ENCODE data around the gene NPFFR1.

NPFFR1 gene

GRCh38 chr10:70312972-70313371 lies 29.2 kb upstream of the NPFFR1 start:
- Histone ChIP-seq H3K79me1 (ENCODE audit: low read length) (no peaks in the 10 kb centered on the region), H2BK5ac (ENCODE audit: low read depth, low read length, poor library complexity) (no peak overlapping the region), H3K27ac (ENCODE audit: low read depth, low read length) (no peak overlapping the region), H3K23ac (ENCODE audit: low read length) (no peak overlapping the region), H3K4me2 (ENCODE audit: low read length) (no peak overlapping the region), H3K4ac (ENCODE audit: low read depth, low read length) (no peak overlapping the region), H3K9ac (ENCODE audit: low read length) (no peak overlapping the region), H2BK12ac (ENCODE audit: low read length) (no peak overlapping the region), H4K8ac (ENCODE audit: low read depth, low read length) (no peak overlapping the region), H2BK120ac (ENCODE audit: insufficient read depth, low read length, poor library complexity) (no peak overlapping the region), H2AFZ (ENCODE audit: insufficient read depth, low read length, poor library complexity) (no peak overlapping the region), H4K12ac (ENCODE audit: low read depth, low read length) (no peak overlapping the region), H3K27me3 (ENCODE audit: insufficient read depth, low read length) (no peaks in the 10 kb centered on the region), H3K4me3 (ENCODE audit: low read depth, low read length) (no peak overlapping the region), H4K91ac (ENCODE audit: low read depth, low read length) (no peak overlapping the region), H3K79me2 (ENCODE audit: control insufficient read depth, insufficient read depth, low read length, poor library complexity) (no peaks in the 10 kb centered on the region), H2AK5ac (ENCODE audit: low read length) (no peak overlapping the region), H3K9me3 (ENCODE audit: insufficient read depth, low read depth, low read length) (no peaks in the 10 kb centered on the region), H3K36me3 (ENCODE audit: control insufficient read depth in 1 of 2, insufficient read depth in 2 of 2, low read length in 2 of 2) (no peaks in the 10 kb centered on the region), H3K18ac (ENCODE audit: low read length) (no peak overlapping the region), H3K14ac (ENCODE audit: low read length) (no peak overlapping the region), H3K4me1 (ENCODE audit: control insufficient read depth in 1 of 2, insufficient read depth in 2 of 2, low read length in 2 of 2) (no peaks in the 10 kb centered on the region)
- no peak for DNase-seq
- no CpG with 5 or more reads among the region's 4 CpGs for WGBS (ENCODE audit: extremely low coverage, insufficient coverage, insufficient read length)

DNA sequence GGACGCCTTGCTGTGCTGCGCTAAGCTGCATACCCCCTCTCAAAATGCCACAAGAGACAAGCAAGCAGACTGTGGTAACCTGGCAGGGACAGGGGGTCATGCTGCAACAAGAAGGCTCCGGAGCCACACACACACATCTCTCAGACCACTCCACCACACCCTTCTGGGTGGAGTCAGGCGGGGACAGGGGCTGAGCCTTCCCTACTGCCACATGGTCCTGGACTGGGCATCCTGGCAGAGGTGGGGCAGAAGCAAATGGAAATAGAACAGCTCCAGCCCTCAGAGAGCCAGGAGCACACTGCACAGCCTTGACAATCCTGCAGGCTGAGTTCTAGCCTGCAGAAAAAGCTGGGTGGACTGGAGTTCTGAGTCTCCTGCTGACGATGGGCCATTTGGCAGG lies 28.4 kb upstream of the NPFFR1 start:
- Histone ChIP-seq H3K4me3 (ENCODE audit: low read depth, low read length) (no peak overlapping the region), H2BK12ac (ENCODE audit: low read length) (no peak overlapping the region), H3K23ac (ENCODE audit: low read length) (no peak overlapping the region), H2AFZ (ENCODE audit: insufficient read depth, low read length, poor library complexity) (no peak overlapping the region), H4K91ac (ENCODE audit: low read depth, low read length) (no peak overlapping the region), H3K79me1 (ENCODE audit: low read length) (no peaks in the 10 kb centered on the region), H3K36me3 (ENCODE audit: control insufficient read depth in 1 of 2, insufficient read depth in 2 of 2, low read length in 2 of 2) (no peaks in the 10 kb centered on the region), H3K9ac (ENCODE audit: low read length) (no peak overlapping the region), H2BK120ac (ENCODE audit: insufficient read depth, low read length, poor library complexity) (no peak overlapping the region), H3K4ac (ENCODE audit: low read depth, low read length) (no peak overlapping the region), H3K18ac (ENCODE audit: low read length) (no peak overlapping the region), H3K4me1 (ENCODE audit: control insufficient read depth in 1 of 2, insufficient read depth in 2 of 2, low read length in 2 of 2) (no peaks in the 10 kb centered on the region), H3K27ac (ENCODE audit: low read depth, low read length) (no peak overlapping the region), H3K27me3 (ENCODE audit: insufficient read depth, low read length) (no peaks in the 10 kb centered on the region), H2AK5ac (ENCODE audit: low read length) (no peak overlapping the region), H3K79me2 (ENCODE audit: control insufficient read depth, insufficient read depth, low read length, poor library complexity) (no peaks in the 10 kb centered on the region), H2BK5ac (ENCODE audit: low read depth, low read length, poor library complexity) (no peak overlapping the region), H3K14ac (ENCODE audit: low read length) (no peak overlapping the region), H4K12ac (ENCODE audit: low read depth, low read length) (no peak overlapping the region), H4K8ac (ENCODE audit: low read depth, low read length) (no peak overlapping the region), H3K4me2 (ENCODE audit: low read length) (no peak overlapping the region), H3K9me3 (ENCODE audit: insufficient read depth, low read depth, low read length) (no peaks in the 10 kb centered on the region)
- no peak for DNase-seq
- WGBS (ENCODE audit: extremely low coverage, insufficient coverage, insufficient read length): no CpG with 5 or more reads among the region's 5 CpGs

- H3K9ac ChIP-seq (ENCODE audit: low read length): no peak overlapping the region
- no peak for DNase-seq
- no peak overlapping the region for H3K4me2 ChIP-seq (ENCODE audit: low read length)
- H2AFZ ChIP-seq (ENCODE audit: insufficient read depth, low read length, poor library complexity): no peak overlapping the region
- H3K18ac ChIP-seq (ENCODE audit: low read length): no peak overlapping the region
- H3K4me3 ChIP-seq (ENCODE audit: low read depth, low read length): no peak overlapping the region
- H3K27ac ChIP-seq (ENCODE audit: low read depth, low read length): no peak overlapping the region
- H4K91ac ChIP-seq (ENCODE audit: low read depth, low read length): no peak overlapping the region
- no peaks in the 10 kb centered on the region for H3K9me3 ChIP-seq (ENCODE audit: insufficient read depth, low read depth, low read length)
- no peak overlapping the region for H4K8ac ChIP-seq (ENCODE audit: low read depth, low read length)
- H3K36me3 ChIP-seq (ENCODE audit: control insufficient read depth in 1 of 2, insufficient read depth in 2 of 2, low read length in 2 of 2): no peaks in the 10 kb centered on the region
- no peak overlapping the region for H2BK5ac ChIP-seq (ENCODE audit: low read depth, low read length, poor library complexity)
- no peak overlapping the region for H3K14ac ChIP-seq (ENCODE audit: low read length)
- no peaks in the 10 kb centered on the region for H3K27me3 ChIP-seq (ENCODE audit: insufficient read depth, low read length)
- no peaks in the 10 kb centered on the region for H3K4me1 ChIP-seq (ENCODE audit: control insufficient read depth in 1 of 2, insufficient read depth in 2 of 2, low read length in 2 of 2)
- H2BK120ac ChIP-seq (ENCODE audit: insufficient read depth, low read length, poor library complexity): no peak overlapping the region
- no peak overlapping the region for H2BK12ac ChIP-seq (ENCODE audit: low read length)
- H4K12ac ChIP-seq (ENCODE audit: low read depth, low read length): no peak overlapping the region
- no peaks in the 10 kb centered on the region for H3K79me1 ChIP-seq (ENCODE audit: low read length)
- H3K79me2 ChIP-seq (ENCODE audit: control insufficient read depth, insufficient read depth, low read length, poor library complexity): no peaks in the 10 kb centered on the region
- no peak overlapping the region for H3K23ac ChIP-seq (ENCODE audit: low read length)
- H3K4ac ChIP-seq (ENCODE audit: low read depth, low read length): no peak overlapping the region
- H2AK5ac ChIP-seq (ENCODE audit: low read length): no peak overlapping the region
- WGBS (ENCODE audit: extremely low coverage, insufficient coverage, insufficient read length): no CpG with 5 or more reads among the region's 3 CpGs
These were observed 27.9 kb upstream of the NPFFR1 start for GRCh38 chr10:70311698-70312097.

DNA sequence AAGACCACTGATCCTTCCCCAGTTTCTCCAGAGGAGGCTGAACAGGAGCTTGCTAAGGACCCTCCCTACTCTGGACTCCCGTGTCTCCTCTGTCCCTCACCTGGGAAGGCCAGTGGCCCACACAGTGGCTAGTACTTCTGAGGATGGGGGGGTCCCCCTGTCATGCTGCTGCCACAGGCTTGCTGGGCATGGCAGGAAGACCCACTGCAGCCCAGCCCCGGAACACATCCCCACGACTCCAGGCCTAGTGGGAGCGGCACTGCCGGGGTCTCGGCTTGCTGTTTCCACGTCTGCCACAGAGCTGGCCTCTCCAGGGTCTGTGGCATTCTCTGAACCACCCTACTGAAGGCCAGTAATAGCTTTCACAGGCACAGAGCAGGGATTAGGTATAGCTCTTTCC lies 25.9 kb upstream of the NPFFR1 start:
- Histone ChIP-seq H4K12ac (ENCODE audit: low read depth, low read length) (no peak overlapping the region), H3K79me2 (ENCODE audit: control insufficient read depth, insufficient read depth, low read length, poor library complexity) (no peaks in the 10 kb centered on the region), H2BK5ac (ENCODE audit: low read depth, low read length, poor library complexity) (no peak overlapping the region), H3K4ac (ENCODE audit: low read depth, low read length) (no peak overlapping the region), H3K79me1 (ENCODE audit: low read length) (no peaks in the 10 kb centered on the region), H2AK5ac (ENCODE audit: low read length) (no peak overlapping the region), H3K4me3 (ENCODE audit: low read depth, low read length) (no peak overlapping the region), H3K9me3 (ENCODE audit: insufficient read depth, low read depth, low read length) (no peaks in the 10 kb centered on the region), H3K14ac (ENCODE audit: low read length) (no peak overlapping the region), H4K8ac (ENCODE audit: low read depth, low read length) (no peak overlapping the region), H3K4me2 (ENCODE audit: low read length) (no peak overlapping the region), H3K23ac (ENCODE audit: low read length) (no peak overlapping the region), H2BK12ac (ENCODE audit: low read length) (no peak overlapping the region), H3K4me1 (ENCODE audit: control insufficient read depth in 1 of 2, insufficient read depth in 2 of 2, low read length in 2 of 2) (no peaks in the 10 kb centered on the region), H2BK120ac (ENCODE audit: insufficient read depth, low read length, poor library complexity) (no peak overlapping the region), H3K9ac (ENCODE audit: low read length) (no peak overlapping the region), H3K27ac (ENCODE audit: low read depth, low read length) (no peak overlapping the region), H3K36me3 (ENCODE audit: control insufficient read depth in 1 of 2, insufficient read depth in 2 of 2, low read length in 2 of 2) (no peaks in the 10 kb centered on the region), H4K91ac (ENCODE audit: low read depth, low read length) (no peak overlapping the region), H2AFZ (ENCODE audit: insufficient read depth, low read length, poor library complexity) (no peak overlapping the region), H3K18ac (ENCODE audit: low read length) (no peak overlapping the region), H3K27me3 (ENCODE audit: insufficient read depth, low read length) (no peaks in the 10 kb centered on the region)
- DNase-seq: no peak
- WGBS (ENCODE audit: extremely low coverage, insufficient coverage, insufficient read length): no CpG with 5 or more reads among the region's 7 CpGs
